Neuronal stem cell (in vitro differentiated cells): ENCODE results near the gene KCNE4. TPM values are rescaled to one million over a fixed set of nuclear protein-coding genes. Genes with fewer than 3 reads are reported as not detected.

ENCODE experiments used
- DNase-seq: peaks from one replicate; pipeline ENCODE4 v3.0.0-alpha.2; 2013; ENCODE audit warnings: low spot score
- H2AFZ ChIP-seq: one replicate; pipeline ENCODE4 v1.6.1; 2013; ENCODE audit warnings: mild to moderate bottlenecking, low read length, inconsistent platforms
- H2AK5ac ChIP-seq: 2 replicates; pipeline ENCODE4 v1.6.1; 2013; ENCODE audit warnings: low read depth, mild to moderate bottlenecking, inconsistent platforms, low read length, moderate library complexity, mixed read lengths
- H2BK120ac ChIP-seq: 2 replicates; pipeline ENCODE4 v1.6.1; 2013; ENCODE audit warnings: low read depth, mild to moderate bottlenecking, inconsistent platforms, low read length, moderate library complexity, mixed read lengths
- H2BK12ac ChIP-seq: one replicate; pipeline ENCODE4 v1.6.1; 2013; ENCODE audit warnings: low read length, inconsistent platforms
- H2BK15ac ChIP-seq: 2 replicates; pipeline ENCODE4 v1.6.1; 2013; ENCODE audit warnings: mild to moderate bottlenecking, low read length, inconsistent platforms, mixed read lengths
- H2BK5ac ChIP-seq: one replicate; pipeline ENCODE4 v1.6.1; 2013; ENCODE audit warnings: inconsistent platforms, mild to moderate bottlenecking, low read length, moderate library complexity
- H3K14ac ChIP-seq: one replicate; pipeline ENCODE4 v1.6.1; 2013; ENCODE audit warnings: low read length, inconsistent platforms
- H3K18ac ChIP-seq: 2 replicates; pipeline ENCODE4 v1.6.1; 2013; ENCODE audit warnings: low read length, inconsistent platforms
- H3K23ac ChIP-seq: 2 replicates; pipeline ENCODE4 v1.6.1; 2013; ENCODE audit warnings: low read depth, mild to moderate bottlenecking, mixed read lengths, low read length, inconsistent platforms; ENCODE audit not compliant: poor library complexity
- H3K27ac ChIP-seq: replicated peaks from 3 replicates; pipeline ENCODE4 v1.5.1; 2013; ENCODE audit warnings: low read length, inconsistent platforms
- H3K27me3 ChIP-seq, 3 experiments: 2 replicates each; pipeline ENCODE4 v1.6.1; 2013; ENCODE audit warnings: low read length in 3 of 3, mild to moderate bottlenecking in 2 of 3, inconsistent platforms in 1 of 3, low read depth in 1 of 3, mixed read lengths in 1 of 3, moderate library complexity in 1 of 3; ENCODE audit not compliant: control insufficient read depth in 3 of 3, insufficient read depth in 3 of 3
- H3K36me3 ChIP-seq, 2 donors: replicated peaks in 1 of 2; 2 replicates each; pipeline ENCODE4 v1.6.1; 2013; ENCODE audit warnings: low read length in 2 of 2; ENCODE audit not compliant: control insufficient read depth in 2 of 2, insufficient read depth in 2 of 2
- H3K4ac ChIP-seq: 2 replicates; pipeline ENCODE4 v1.6.1; 2013; ENCODE audit warnings: inconsistent platforms, mild to moderate bottlenecking, low read length, moderate library complexity
- H3K4me1 ChIP-seq, 2 donors: 1 replicate in 1 of 2; 2 replicates in 1 of 2; pipeline ENCODE4 v1.6.1; 2013; ENCODE audit warnings: low read length in 2 of 2, low read depth in 1 of 2; ENCODE audit not compliant: control insufficient read depth in 2 of 2, insufficient read depth in 1 of 2
- H3K4me2 ChIP-seq: one replicate; pipeline ENCODE4 v1.6.1; 2013; ENCODE audit warnings: mild to moderate bottlenecking, low read length, inconsistent platforms; ENCODE audit not compliant: insufficient read depth, poor library complexity, severe bottlenecking
- H3K4me3 ChIP-seq, 2 donors: 2 replicates each; pipeline ENCODE4 v1.5.1; 2013; ENCODE audit warnings: low read length in 2 of 2, mild to moderate bottlenecking in 2 of 2, inconsistent platforms in 1 of 2, moderate library complexity in 1 of 2
- H3K79me1 ChIP-seq: one replicate; pipeline ENCODE4 v1.6.1; 2013; ENCODE audit warnings: low read depth, mild to moderate bottlenecking, inconsistent platforms, low read length, moderate library complexity
- H3K9ac ChIP-seq: one replicate; pipeline ENCODE4 v1.6.1; 2013; ENCODE audit warnings: mild to moderate bottlenecking, low read depth, low read length, inconsistent platforms; ENCODE audit not compliant: poor library complexity
- H3K9me3 ChIP-seq, 2 donors: replicated peaks in 1 of 2; 2 replicates each; pipeline versions ENCODE3 to v1.6.1; 2013; ENCODE audit warnings: low read length in 2 of 2, mild to moderate bottlenecking in 2 of 2, inconsistent platforms in 1 of 2, low read depth in 1 of 2, mixed read lengths in 1 of 2, moderate library complexity in 1 of 2; ENCODE audit not compliant: control insufficient read depth in 2 of 2, insufficient read depth in 1 of 2
- H4K8ac ChIP-seq: one replicate; pipeline ENCODE4 v1.6.1; 2013; ENCODE audit warnings: low read depth, mild to moderate bottlenecking, inconsistent platforms, low read length, moderate library complexity
- H4K91ac ChIP-seq: one replicate; pipeline ENCODE4 v1.6.1; 2013; ENCODE audit warnings: low read length, low read depth, mild to moderate bottlenecking, inconsistent platforms; ENCODE audit not compliant: poor library complexity
- WGBS, 2 donors: extraction: QIAGEN DNeasy Blood & Tissue Kit; methylation state at CpG; one replicate each; pipeline ENCODE4 v1.1.7; 2013; ENCODE audit warnings: missing lambda C conversion rate in 2 of 2, mixed read lengths in 1 of 2; ENCODE audit not compliant: insufficient read length in 2 of 2, insufficient replicate concordance in 1 of 2; ENCODE audit errors: extremely low coverage in 2 of 2; 5-methylcytosine and 5-hydroxymethylcytosine counted together
- polyA plus RNA-seq, 2 experiments: library from polyadenylated mRNA; stranded (reverse); fragments of 200-250 nt; gene quantifications; one replicate each; pipeline ENCODE4 v1.2.3, GENCODE V29; 2013

The KCNE4 gene
- polyA plus RNA-seq (2013, experiment 1 of 2): not detected
- polyA plus RNA-seq (2013, experiment 2 of 2): not detected

- no peak for DNase-seq
- H2BK5ac ChIP-seq: peak within 1 kb of the TSS; percentile 28
- no peaks in the 10 kb centered on the region for H3K79me1 ChIP-seq
- H3K4me1 ChIP-seq: peaks cover 5% of the 10 kb centered on the region in 2 donors
- H4K8ac ChIP-seq: no peak within 1 kb of the TSS
- H3K27me3 ChIP-seq: no peaks in the 10 kb centered on the region
- no peak within 1 kb of the TSS for H3K23ac ChIP-seq
- H2AFZ ChIP-seq: peak within 1 kb of the TSS; percentile 12
- H3K27ac ChIP-seq: no peak within 1 kb of the TSS
- no CpG with 5 or more reads among the region's 19 CpGs for WGBS, 2 donors
- H2BK120ac ChIP-seq: no peak within 1 kb of the TSS
- H4K91ac ChIP-seq: no peak within 1 kb of the TSS
- H2BK12ac ChIP-seq: no peak within 1 kb of the TSS
- no peak within 1 kb of the TSS for H2BK15ac ChIP-seq
- H3K4me3 ChIP-seq: no peak within 1 kb of the TSS
- H3K4me2 ChIP-seq: peak within 1 kb of the TSS; percentile 21
- peak within 1 kb of the TSS; percentile 39 for H3K18ac ChIP-seq
- H3K9me3 ChIP-seq: no peaks in the 10 kb centered on the region
- no peaks in the 10 kb centered on the region for H3K36me3 ChIP-seq
- H3K14ac ChIP-seq: no peak within 1 kb of the TSS
- H3K9ac ChIP-seq: no peak within 1 kb of the TSS
- no peak within 1 kb of the TSS for H3K4ac ChIP-seq
- H2AK5ac ChIP-seq: peak within 1 kb of the TSS; percentile 49
Measured at GRCh38 chr2:223051693-223052289, at the start of gene KCNE4. KCNE4 (plus strand) TSS chr2:223052190; CDS start chr2:223052831, 641 bp downstream.

- no peak overlapping the region for H3K14ac ChIP-seq
- H3K27ac ChIP-seq: no peak overlapping the region
- H2BK120ac ChIP-seq: no peak overlapping the region
- H3K4me1 ChIP-seq: no peaks in the 10 kb centered on the region
- H3K4me3 ChIP-seq: no peak overlapping the region
- H3K18ac ChIP-seq: no peak overlapping the region
- no peak overlapping the region for H3K4me2 ChIP-seq
- no peak overlapping the region for H2BK15ac ChIP-seq
- H3K23ac ChIP-seq: no peak overlapping the region
- no peak overlapping the region for H3K9ac ChIP-seq
- H4K91ac ChIP-seq: no peak overlapping the region
- no peaks in the 10 kb centered on the region for H3K36me3 ChIP-seq
- no peaks in the 10 kb centered on the region for H3K79me1 ChIP-seq
- no CpG with 5 or more reads among the region's 3 CpGs for WGBS, 2 donors
- no peak overlapping the region for H2AFZ ChIP-seq
- no peak overlapping the region for H3K4ac ChIP-seq
- no peaks in the 10 kb centered on the region for H3K9me3 ChIP-seq
- peaks cover 0 to 3% (median 0%) of the 10 kb centered on the region in 3 experiments for H3K27me3 ChIP-seq
- H2BK12ac ChIP-seq: no peak overlapping the region
- no peak overlapping the region for H2AK5ac ChIP-seq
- DNase-seq: no peak
- no peak overlapping the region for H2BK5ac ChIP-seq
- no peak overlapping the region for H4K8ac ChIP-seq
Measured at GRCh38 chr2:223003191-223003590, 48.8 kb upstream of the KCNE4 start.

DNA sequence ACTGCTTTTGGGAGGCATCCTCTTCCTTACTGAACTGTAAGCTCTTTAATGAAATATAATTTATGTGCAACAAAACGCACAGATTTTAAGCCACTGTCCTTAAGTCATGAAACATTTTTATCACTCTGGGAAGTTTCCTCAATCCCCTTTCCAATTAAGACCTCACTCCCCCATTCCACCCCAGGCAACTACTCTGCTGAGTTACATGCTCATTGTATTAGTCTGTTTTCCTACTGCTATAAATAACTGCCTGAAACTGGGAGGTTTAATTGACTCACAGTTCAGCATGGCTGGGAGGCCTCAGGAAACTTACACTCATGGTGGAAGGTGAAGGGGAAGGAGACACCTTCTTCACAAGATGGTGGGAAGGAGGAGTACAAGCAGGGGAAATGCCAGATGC, 46.5 kb upstream of the KCNE4 start:
- H3K36me3 ChIP-seq: no peaks in the 10 kb centered on the region
- no peak overlapping the region for H2BK5ac ChIP-seq
- no CpG with 5 or more reads among the region's 1 CpG for WGBS, 2 donors
- H3K9ac ChIP-seq: no peak overlapping the region
- peaks cover 0 to 3% (median 0%) of the 10 kb centered on the region in 3 experiments for H3K27me3 ChIP-seq
- no peak overlapping the region for H2BK120ac ChIP-seq
- no peak overlapping the region for H3K23ac ChIP-seq
- H4K91ac ChIP-seq: no peak overlapping the region
- H3K27ac ChIP-seq: no peak overlapping the region
- H3K79me1 ChIP-seq: no peaks in the 10 kb centered on the region
- H2AK5ac ChIP-seq: no peak overlapping the region
- H3K4me3 ChIP-seq: no peak overlapping the region
- no peak for DNase-seq
- no peak overlapping the region for H4K8ac ChIP-seq
- no peaks in the 10 kb centered on the region for H3K9me3 ChIP-seq
- no peak overlapping the region for H3K4ac ChIP-seq
- no peaks in the 10 kb centered on the region for H3K4me1 ChIP-seq
- no peak overlapping the region for H2BK12ac ChIP-seq
- H3K18ac ChIP-seq: no peak overlapping the region
- no peak overlapping the region for H3K4me2 ChIP-seq
- H3K14ac ChIP-seq: no peak overlapping the region
- no peak overlapping the region for H2AFZ ChIP-seq
- no peak overlapping the region for H2BK15ac ChIP-seq

DNA sequence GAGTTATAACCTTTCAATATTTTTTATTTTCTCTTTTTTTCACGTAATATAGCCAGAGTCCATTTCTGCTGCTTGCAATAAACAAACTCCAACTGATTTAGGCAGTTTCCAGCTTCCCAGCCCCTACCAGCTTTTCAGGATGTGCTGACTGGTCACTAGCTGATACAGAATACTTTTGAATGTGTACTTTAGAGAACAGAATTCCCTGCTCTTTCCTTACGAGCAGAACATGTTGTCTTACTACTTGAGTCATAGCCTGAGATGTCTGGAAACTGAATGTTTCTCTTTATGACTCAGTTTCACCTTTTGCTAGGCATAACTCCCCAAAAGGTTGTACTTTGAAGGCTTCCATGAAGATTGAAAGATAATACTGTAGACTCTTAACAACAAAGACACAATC, 44.5 kb upstream of the KCNE4 start:
- Histone ChIP-seq H3K14ac (no peak overlapping the region), H3K4ac (no peak overlapping the region), H3K18ac (no peak overlapping the region), H3K27ac (no peak overlapping the region), H2BK5ac (no peak overlapping the region), H3K23ac (no peak overlapping the region), H3K9ac (no peak overlapping the region), H2AFZ (no peak overlapping the region), H2BK12ac (no peak overlapping the region), H2AK5ac (no peak overlapping the region), H3K4me2 (no peak overlapping the region), H3K79me1 (no peaks in the 10 kb centered on the region), H4K8ac (no peak overlapping the region), H3K4me3 (no peak overlapping the region), H2BK120ac (no peak overlapping the region), H3K9me3 (peaks cover 0 to 2% of the 10 kb centered on the region in 2 donors), H3K27me3 (peaks cover 0 to 3% (median 0%) of the 10 kb centered on the region in 3 experiments), H4K91ac (no peak overlapping the region), H3K36me3 (no peaks in the 10 kb centered on the region), H3K4me1 (no peaks in the 10 kb centered on the region), H2BK15ac (no peak overlapping the region)
- no CpG with 5 or more reads among the region's 2 CpGs for WGBS, 2 donors
- DNase-seq: no peak
